Activated T-cell treated with anti-CD3 and anti-CD28 coated beads, Interleukin-2, amount 50 U/mL, for 48 hours (primary cell): ENCODE results near the gene ATXN7L1.
"Not testable (repeated sequence)": the region's sequence is repeated elsewhere in the genome, so short reads cannot be mapped to it uniquely, and the experiment has no call there.

ENCODE experiments used
- DNase-seq, 2 experiments: peaks; one replicate each; pipeline ENCODE4 v3.0.0-alpha.2; 2020

ATXN7L1 gene

DNA sequence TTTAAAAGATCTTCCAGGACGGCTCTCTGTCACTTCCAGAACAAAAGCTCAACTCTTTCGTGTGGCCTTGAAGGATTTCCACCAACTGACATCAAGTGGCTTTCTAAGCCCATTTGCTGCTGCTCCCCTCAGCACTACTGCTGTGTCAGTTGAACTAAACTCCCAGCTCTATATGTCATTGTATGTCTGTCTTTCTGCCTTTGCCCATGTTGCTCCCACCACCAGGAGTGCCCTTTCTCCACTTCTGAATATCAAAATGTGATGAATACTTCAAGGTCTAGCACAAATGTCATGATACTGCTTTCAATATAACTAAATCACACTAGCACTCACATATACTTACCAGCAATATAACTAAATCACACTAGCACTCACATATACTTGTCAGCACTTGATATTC lies 138.3 kb downstream of the ATXN7L1 start:
- DNase-seq, result no peak

DNA sequence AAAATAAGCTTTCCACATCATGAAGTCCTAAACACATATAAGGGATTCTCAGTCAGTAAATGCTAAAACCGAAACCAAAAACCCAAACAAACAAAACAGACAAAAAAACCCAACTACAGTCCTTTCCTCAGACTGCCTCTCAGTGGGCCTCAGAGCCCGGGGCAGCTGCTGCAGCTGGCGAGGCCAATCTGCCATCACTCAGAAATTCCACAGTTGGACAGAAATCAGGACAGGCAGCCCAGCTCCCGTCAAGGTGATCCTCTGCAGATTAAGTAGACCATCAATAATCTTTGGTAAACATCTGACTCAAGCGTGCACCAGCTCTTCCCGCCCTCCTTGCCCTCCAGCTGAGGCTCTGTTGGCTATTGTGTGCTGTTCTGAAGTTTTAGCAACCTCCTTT lies 142.2 kb downstream of the ATXN7L1 start:
- DNase-seq, result no peak

DNA sequence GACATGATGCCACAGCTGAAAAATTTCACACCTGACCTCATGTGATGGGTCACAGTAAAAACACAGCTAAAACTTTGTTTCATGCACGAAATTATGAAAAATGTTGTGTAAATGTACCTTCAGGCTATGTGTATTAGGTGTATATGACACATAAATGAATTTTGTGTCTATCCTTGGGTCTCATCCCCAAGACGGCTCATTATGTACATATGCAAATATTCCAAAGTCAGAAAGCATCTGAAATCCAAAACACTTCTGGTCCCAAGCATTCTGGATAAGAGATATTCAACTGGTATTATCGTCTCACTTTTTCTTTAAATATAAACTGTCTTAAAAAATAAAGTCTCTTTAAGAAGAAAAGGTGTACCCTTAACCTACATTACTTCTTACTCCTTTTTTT lies 145.4 kb downstream of the ATXN7L1 start:
- no peak for DNase-seq

DNA sequence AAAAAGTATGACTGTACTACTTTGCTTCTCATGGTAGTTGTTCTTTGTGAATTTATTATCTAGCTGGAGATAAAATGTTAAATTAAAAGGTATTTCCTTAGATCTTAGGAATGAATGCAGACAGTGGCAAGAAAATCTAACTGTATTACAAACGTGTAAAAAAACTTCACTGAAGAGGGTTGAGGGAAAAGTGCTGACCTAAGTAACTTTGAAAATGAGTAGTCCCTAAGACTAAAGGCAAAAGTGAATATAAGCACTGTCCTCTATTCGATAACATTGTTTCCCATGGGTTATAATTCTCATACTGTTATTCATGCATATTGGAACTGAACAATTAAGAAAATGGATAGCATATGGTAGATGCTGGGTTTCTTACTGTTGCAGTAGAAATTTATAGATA lies 148.4 kb downstream of the ATXN7L1 start:
- no peak for DNase-seq

DNA sequence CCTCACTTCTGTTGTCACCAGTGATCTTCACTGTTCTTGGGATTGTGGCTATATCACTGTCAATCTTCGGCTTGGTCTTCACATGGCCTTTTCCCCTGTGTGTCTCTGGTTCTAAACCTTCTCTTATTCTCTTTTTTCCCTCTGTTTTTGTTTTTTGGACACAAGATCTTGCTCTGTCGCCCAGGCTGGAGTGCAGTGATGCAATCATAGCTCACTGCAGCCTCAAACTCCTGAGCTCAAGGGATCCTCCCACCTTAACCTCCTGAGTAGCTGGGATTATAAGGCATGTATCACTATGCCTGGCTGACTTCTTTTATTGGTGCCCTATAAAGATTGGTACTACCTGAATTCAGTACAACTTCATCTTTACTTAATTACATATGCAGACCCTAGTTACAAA lies 151.7 kb downstream of the ATXN7L1 start:
- DNase-seq, result no peak

DNA sequence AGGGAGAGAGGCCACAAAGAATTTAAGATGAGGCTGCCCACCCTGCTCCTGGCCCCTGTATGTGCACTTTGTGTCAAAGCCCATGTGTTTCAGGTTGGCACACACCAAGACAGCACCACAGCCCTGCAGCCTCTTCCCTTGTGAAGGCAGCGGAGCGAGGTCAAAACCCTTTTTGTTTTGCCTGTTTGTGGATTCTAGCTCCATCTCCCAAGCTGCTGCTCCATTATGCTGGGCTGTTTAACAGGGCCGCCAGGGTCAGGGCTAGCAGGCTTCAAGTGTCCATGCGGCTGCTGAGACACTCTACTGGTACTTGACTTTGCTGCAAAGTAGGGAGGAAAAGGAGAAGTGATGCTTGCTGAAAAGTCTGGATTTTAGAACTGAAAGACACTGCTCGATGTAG lies 152.8 kb downstream of the ATXN7L1 start:
- DNase-seq, result no peak

DNA sequence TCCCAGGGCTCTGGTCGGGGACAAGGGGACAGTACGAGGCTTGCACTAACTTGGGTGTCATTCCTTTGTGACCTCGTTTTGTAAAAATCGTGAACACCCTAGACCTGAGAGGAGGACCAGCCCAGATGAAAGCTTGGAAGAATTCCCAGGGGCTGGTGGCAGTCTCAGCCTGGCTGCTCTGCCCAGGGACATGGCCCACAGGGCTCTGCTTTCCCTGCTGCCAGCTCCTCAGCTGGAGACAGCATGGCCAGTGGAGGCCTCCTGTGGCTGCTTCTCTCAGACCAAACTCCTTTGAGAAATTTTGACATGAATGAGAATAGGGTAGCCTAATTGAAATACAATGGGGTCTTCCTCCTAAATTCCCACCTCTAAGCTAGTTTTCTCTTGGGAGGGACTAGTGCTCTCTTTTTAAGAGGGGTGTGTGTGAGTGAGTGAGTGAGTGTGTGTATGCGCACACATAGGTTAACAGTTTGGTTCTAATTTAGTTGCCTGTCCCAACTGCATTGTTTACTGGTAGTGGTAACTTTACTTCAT lies 154.8 kb downstream of the ATXN7L1 start:
- DNase-seq, result no peak

DNA sequence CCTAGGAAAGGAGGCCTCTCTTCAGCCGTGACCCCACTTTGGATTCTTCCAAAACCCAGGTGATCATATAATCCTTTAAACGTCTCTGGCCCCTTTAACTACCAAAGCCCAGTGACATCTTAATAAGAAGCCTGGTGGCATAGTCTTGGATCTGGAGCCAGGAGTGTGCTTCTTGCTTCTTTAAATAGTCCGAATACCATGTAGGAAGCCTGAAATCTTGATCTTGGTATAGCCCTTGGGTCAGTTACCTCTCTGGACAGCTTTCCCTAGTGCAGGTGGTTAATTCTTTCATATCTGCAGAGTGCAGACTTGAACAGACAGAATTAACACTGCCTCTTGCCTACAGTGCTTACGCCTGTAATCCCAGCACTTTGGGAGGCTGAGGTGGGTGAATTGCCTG lies 156.5 kb downstream of the ATXN7L1 start:
- DNase-seq, result no peak

DNA sequence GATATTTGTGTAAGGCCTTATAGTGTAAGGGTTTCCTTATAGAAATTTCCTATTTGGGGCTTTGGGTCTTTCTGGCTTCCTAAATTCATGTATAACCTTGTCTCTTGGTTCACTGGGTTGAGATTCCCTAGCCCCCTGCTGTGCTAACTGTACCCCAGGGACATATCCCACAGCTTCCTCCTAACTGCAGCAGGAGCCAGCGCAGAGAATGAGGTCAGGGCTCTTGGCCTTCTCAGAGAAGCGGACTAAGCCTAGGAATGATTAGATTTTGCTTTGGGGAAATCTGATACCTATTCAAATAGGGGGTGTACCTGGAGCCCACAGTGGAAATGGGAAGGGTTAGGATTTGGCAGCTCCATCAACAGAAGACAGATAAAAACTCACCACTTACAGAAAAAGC lies 157.0 kb downstream of the ATXN7L1 start:
- no peak for DNase-seq

DNA sequence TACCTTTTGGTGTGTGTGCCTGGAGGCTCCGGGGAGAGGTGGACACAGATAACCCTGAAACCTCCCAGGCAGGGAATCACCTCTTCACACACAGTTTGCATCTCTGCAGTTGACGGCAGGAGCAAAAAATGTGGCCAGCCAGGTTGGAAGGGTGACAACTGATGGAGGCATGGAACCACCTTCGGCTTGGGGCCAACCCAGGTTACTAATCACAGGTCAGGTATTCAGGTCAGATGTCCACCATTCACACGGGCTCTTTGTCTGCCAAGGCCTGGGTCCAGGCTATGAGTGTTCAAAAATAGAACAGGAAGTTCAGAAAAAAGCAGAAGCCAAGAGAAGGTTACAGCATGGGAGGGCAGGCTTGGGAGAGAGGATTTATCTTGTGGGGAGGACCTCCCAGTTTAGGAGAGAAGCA lies 157.9 kb downstream of the ATXN7L1 start:
- DNase-seq, result no peak

DNA sequence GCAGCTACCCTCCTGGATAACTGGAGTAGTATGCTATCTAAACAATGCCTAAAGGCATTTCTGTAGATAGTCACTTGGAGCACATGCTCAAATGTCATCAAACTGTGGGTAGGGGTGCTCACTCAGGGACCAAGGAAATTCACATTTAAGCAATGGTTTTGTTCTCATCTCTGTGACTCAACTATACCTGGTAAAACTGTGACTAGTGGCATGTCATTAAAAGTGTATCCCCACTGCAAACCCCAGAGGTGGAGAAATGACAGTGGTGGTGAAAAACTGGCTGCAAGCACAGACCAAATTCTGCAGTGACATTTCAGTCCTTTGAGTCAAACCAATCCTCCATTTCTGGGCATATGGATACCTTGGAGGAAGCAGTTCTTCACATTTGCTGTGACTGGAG lies 160.9 kb downstream of the ATXN7L1 start:
- peak; percentile 30 to 38 for DNase-seq

DNA sequence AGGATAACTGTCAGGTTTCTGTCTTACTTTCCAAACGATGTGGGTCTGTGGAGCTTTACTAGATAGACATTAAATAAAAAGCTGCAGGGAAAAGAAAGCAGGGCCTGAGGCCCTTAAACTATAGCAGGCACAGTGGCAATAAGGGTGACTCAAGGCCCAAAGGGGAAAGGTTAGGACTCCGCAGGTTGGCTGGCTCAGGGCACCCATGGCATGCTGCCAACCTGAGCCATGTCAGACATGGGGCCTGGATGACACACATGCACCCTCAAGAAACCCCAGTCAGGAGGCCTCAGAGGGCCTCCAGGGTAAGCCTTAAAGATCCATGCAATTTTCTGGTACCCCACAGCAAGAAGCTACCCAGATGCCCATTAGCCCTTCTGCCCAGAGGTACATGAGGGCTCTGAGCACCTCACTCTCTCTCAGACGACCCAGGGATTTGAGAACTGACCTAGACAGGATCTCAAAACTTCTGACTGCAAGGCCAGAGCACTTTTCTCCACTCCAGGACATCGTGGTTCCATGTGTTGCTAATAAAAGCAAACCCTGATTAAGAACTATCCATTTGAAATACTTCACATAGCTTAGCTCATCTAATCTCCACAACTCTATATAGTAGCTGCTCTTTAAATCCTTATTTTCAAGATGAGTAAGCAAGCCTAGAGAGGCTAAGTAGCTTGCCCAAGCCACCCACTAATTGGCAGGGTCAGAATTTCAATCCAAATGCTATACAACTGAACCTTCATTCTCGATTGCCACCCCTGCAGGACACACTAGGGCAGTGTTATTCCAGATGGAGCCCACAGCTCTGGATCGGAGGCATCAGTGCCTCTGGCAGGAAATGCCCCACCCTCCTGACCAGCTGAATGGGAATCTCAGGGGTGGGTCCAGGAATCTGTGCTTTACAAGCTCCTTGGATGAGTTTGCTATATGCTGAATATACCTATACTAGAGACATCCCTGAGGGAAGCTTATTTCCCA lies 162.6 kb downstream of the ATXN7L1 start:
- no peak for DNase-seq

DNA sequence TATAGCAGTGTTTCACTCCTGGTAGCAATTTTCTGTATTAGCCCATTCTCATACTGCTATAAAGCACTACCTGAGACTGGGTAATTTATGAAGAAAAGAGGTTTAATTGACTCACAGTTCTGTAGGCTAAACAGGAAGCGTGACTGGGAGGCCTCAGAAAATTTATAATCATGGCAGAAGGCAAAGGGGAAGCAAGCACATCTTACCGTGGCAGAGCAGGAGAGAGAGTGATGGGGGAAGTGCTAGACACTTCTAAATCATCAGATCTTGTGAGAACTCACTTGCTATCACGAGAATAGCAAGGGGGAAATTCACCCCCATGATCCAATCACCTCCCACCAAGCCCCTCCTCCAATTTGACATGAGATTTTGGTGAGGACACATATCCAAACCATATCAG lies 163.5 kb downstream of the ATXN7L1 start:
- DNase-seq, result no peak

DNA sequence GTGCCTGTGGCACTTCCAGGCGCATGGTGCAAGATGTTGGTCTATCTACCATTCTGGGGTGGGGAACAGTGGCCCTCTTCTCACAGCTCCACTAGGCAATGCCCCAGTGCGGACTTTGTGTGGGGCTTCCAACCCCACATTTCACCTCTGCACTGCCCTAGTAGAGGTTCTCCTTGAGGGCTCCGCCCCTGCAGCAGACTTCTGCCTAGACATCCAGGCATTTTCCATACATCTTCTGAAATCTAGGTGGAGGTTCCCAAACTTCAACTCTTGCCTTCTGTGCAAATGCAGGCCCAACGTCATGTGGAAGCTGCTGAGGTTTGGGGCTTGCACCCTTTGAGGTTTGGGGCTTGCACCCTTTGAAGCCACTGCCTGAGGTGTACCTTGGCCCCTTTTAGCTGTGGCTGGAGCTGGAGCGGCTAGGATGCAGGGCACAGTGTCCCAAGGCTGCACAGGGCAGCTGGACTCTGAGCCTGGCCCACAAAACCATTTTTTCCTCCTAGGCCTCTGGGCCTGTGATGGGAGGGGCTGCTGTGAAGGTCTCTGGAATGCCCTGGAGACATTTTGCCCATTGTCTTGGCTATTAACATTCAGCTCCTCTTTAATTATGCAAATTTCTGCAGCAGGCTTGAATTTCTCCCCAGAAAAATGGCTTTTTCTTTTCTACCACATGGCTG lies 164.5 kb downstream of the ATXN7L1 start:
- no peak for DNase-seq

DNA sequence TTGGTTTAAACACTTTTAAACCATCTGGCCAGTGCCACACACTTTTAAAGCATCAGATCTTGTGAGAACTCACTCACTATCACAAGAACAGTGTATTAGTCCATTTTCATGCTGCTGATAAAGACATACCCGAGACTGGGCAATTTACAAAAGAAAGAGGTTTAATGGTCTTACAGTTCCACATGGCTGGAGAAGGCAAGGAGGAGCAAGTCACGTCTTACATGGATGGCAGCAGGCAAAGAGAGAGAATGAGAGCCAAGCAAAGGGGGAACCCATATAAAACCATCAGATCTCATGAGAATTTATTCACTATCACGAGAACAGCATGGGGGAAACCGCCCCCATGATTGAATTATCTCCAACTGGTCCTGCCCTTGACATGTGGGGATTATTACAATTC lies 165.7 kb downstream of the ATXN7L1 start:
- DNase-seq, result not testable (repeated sequence)

DNA sequence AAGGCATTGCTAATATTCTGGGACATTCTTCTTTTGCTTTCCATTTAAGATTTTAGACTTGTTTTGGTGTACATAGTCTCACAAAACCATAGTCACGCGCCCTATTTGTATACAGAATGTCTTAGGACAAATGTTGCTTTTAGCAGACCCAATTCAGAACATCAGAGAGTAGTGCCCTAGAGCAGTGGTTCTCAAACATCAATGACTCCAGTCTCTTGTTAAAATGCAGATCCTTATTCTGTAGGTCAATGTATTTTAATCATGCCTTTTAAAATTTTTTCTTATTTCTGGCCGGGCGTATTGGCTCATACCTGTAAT lies 167.7 kb downstream of the ATXN7L1 start:
- DNase-seq, result no peak

DNA sequence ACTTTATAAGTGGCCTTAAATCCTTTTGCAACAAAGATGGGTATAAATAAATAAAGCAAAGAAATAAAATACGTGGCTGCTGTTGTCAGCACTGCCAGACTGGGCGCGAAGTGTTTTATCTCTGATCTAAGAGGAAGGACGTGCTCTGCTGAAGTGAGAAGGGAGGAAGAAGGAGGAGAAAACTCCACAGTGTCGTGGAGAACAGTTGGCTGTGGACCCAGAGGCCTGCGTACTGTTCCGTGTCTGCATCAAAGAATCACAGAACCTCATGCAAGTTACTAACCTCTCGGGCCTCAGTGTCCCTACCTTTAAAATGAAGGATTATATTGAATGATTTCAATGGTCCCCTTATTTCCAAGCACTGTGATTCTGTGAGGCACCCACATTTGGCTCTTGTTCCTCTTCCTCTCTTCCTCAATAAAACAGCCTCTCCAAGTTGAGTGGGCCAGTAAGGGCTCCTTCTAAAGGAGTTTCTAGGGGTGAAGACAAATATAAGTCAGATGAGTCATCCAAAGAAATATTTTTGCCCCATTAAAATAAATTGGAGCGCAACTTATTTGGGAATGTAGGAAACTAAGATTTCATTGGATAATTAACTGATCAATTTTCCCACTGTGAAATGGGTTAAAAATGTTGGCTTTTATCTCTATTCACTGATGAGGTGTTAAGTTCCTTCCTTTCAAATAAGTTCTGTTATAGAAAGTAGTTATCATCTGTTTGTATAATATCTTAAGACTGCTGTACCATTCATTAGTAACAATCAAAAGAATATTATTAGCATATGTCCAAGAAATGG lies 168.2 kb downstream of the ATXN7L1 start:
- no peak for DNase-seq

DNA sequence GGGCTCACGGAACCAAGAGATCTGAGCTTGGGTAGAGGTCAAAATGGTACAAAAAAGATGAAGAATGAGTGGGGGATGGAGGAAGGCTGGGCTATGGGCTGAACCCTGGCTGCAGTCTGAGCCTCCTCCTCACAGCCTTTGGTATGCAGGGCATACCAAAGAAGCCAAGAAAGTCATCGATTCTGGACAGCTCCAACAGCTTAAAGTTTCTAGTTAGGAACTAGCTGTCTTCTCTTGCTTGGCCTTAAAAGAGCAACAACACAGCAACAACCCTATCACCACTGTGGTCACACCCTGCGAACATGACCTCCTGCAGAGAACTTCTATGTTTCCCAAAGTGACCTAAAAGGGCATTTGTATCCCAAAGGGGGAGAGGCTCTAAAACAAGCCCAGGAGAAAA lies 169.0 kb downstream of the ATXN7L1 start:
- no peak for DNase-seq

DNA sequence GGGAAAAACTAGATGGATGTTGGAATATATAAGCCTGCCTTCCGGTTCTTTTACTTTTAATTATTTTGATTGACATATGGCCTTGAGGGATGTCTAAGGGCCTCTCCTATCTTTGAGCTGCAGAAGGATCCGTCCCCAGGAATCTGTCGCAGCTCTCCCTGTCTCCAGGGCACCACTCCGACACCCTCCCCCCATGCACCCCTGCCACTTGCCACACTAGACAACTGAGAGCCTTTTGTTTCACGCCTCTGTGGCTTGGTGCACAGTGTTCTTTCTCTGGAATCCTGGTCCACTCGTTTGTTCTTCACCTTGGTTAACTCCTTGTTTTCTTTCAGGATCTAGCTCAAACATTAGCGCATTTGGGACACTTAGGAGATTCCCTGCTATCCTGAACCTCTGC lies 171.0 kb downstream of the ATXN7L1 start:
- no peak for DNase-seq

DNA sequence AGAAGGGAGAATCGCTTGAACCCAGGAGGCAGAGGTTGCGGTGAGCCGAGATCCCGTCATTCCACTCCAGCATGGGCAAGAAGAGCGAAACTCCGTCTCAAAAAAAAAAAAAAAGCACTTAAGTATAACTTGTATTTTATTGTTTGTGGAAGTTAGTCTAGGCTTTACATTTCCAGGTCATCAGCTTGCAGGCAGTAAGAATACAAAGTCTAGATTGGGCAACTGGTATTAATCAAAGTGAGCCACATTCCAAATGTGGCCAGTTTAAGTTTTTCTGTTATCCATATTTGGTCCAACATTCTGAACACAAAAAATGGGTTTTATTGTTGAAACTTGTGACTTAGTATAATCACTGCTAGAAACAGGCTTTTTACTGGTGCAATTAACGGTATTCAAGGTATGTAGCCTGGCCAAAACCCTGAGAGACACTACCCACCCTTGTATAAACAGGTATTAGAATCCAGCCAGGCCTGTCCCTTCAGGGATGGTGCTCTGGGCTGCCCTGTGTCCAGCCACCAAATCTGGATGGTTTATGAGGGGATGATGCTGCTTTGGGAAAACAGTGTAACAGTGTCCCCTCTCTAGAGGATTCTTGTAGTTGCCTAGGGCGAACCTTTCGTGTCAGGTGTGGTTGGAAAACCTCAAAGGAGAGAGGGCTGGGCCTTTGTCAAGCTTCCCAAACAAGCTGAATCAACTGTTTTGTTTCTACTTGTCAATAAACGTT lies 173.0 kb downstream of the ATXN7L1 start:
- DNase-seq, result no peak

DNA sequence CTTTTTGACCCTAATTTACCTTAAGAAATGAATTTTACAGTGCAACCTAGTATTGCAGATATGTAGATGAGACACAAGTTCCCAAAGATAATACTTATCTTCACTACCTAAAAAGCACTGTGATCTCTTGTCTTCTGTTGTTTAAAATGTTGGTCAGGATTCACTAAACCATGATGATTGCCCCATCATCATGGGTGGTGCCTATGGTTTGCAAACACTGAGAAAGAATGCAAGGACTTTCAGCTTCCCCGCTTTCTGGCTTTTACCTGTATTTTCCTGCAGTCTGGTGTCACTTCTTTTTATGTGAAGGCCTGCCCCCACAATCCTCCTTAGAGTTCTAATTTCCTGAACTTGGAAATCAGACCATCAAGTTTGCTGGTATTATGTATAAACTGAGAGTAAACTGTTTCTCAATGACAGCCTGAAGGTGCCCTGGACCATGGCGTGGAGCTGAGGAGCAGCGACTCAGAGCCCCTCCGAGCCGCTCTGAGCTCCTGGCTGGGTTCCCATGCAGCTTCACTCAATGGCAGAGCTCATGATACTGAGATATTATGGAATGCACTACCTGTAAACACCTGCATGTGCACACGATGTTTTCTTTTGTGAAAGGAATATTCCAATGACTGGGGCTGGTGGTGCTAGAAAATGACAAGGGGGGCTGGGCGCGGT lies 176.7 kb downstream of the ATXN7L1 start:
- no peak for DNase-seq

DNA sequence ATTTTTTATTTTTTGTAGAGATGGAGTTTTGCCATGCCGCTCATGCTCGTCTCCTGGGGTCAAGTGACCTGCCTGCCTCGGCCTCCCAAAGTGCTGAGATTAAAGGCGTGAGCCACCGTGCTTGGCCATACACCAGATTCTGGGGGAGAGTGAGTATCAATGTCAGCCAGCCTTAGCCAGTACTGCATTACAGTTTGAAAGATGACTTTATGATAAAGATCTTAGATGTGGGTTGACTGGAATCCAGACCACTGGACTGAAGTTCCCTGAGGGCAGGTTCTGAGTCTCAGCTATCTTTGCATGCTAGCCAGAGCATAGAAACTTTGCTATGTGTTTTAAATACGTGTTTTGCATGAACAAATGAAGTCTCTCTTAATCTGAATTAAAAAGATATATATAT lies 177.9 kb downstream of the ATXN7L1 start:
- no peak for DNase-seq
